Left ventricle myocardium inferior (tissue), 1 donor: ENCODE results near the gene ENDOU. TPM values are rescaled to one million over a fixed set of nuclear protein-coding genes. Genes with fewer than 3 reads are reported as not detected.

Experiments used
- DNase-seq: peaks from one replicate; pipeline ENCODE4 v3.0.0-alpha.2; 2020
- H3K27ac ChIP-seq: fragments of 200-600 bp; replicated peaks from 2 replicates; pipeline ENCODE4 v1.8.0; 2021
- H3K27me3 ChIP-seq: fragments of 200-600 bp; 2 replicates; pipeline ENCODE4 v1.8.0; 2021; ENCODE audit warnings: low read depth
- H3K36me3 ChIP-seq: fragments of 200-600 bp; 2 replicates; pipeline ENCODE4 v1.8.0; 2021
- H3K4me1 ChIP-seq: fragments of 200-600 bp; 2 replicates; pipeline ENCODE4 v1.8.0; 2021
- H3K4me3 ChIP-seq: fragments of 200-600 bp; 2 replicates; pipeline ENCODE4 v1.8.0; 2021; ENCODE audit warnings: mild to moderate bottlenecking, moderate library complexity
- H3K9me3 ChIP-seq: fragments of 200-600 bp; replicated peaks from 2 replicates; pipeline ENCODE4 v1.8.0; 2021
- intact Hi-C: fragments of 100-400 bp; cut with micrococcal nuclease; formaldehyde crosslinking; loops from one replicate; pipeline ENCODE4 v1.11.0; 2022
- total RNA-seq: library from RNA; stranded (reverse); fragmentation: NEBNext Ultra II Directional; extraction: Animal tissue kit (Norgen Biotek cat#: 25700); gene quantifications from one replicate; pipeline ENCODE4 v1.2.1, GENCODE V29; 2021
- TF ChIP-seq, protein P1 (sequence below): fragments of 200-600 bp; IDR thresholded peaks from 2 replicates; pipeline ENCODE4 v1.8.0; 2021; ENCODE audit warnings: antibody characterized with exemption, mild to moderate bottlenecking, borderline replicate concordance
- donor health status: DM: no; HTN: yes; CAD: no; lungs with severe emphysema.

The ENDOU gene
- total RNA-seq, 1 donor from 2014 or later, result 0.49 TPM

DNA sequence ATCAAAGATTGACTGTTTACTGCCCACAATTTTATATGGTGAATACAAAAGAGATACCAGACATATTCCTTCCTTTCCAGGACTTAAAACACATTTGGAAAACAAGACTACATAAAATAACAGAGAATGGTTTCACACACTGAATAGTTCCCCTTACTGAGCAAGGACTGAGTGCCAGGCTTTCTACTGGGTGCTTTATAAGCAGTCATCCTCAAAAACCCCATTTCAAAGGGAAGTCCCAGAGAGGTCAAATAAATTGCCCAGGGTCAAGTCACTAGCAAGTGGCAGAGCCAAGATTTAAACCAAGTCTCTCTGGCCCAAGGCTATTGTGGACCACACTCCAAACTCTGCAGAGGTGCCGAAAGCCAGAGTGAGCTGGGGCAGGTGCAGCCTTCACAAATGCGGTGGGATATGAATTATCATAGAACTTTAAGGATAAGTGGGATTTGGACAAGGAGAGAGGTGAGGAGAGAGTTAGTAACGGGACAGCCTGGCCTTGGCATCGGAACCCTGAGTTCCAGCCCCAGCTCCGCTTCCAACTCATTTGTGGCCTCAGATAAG lies 10.4 kb downstream of the ENDOU start:
- H3K27me3 ChIP-seq, result no peaks in the 10 kb centered on the region
- H3K27ac ChIP-seq, result peak overlapping the region; percentile 95
- intact Hi-C loops, result loop anchor here (5.0 kb wide), 2 partner anchors 52 to 122 kb away; no protein-coding TSS in a partner anchor
- TF ChIP-seq, protein P1, sequence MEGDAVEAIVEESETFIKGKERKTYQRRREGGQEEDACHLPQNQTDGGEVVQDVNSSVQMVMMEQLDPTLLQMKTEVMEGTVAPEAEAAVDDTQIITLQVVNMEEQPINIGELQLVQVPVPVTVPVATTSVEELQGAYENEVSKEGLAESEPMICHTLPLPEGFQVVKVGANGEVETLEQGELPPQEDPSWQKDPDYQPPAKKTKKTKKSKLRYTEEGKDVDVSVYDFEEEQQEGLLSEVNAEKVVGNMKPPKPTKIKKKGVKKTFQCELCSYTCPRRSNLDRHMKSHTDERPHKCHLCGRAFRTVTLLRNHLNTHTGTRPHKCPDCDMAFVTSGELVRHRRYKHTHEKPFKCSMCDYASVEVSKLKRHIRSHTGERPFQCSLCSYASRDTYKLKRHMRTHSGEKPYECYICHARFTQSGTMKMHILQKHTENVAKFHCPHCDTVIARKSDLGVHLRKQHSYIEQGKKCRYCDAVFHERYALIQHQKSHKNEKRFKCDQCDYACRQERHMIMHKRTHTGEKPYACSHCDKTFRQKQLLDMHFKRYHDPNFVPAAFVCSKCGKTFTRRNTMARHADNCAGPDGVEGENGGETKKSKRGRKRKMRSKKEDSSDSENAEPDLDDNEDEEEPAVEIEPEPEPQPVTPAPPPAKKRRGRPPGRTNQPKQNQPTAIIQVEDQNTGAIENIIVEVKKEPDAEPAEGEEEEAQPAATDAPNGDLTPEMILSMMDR, result no peak
- no peaks in the 10 kb centered on the region for H3K9me3 ChIP-seq
- H3K4me1 ChIP-seq, result peaks cover 48% of the 10 kb centered on the region
- H3K36me3 ChIP-seq, result no peaks in the 10 kb centered on the region
- no peak overlapping the region for H3K4me3 ChIP-seq
- no peak for DNase-seq

DNA sequence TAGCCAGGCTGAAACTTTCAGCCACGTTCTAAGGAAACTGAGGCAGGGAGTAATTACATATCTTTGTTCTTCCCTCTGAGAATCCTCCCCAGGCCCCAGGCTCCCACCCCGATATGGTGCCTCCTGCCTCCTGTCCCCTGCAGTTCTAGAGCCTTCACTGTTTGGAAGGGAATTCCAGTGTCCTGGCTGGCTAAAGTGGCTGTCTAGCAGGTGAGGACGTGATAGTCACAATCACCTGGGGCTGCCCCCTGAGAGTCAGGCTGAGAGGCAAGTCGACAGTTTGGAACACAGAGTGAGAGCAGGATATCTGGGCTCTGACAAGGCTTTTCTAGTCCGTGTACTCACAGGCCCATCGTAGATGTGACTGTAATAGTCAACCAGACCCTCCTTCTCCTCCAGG lies 13.1 kb downstream of the ENDOU start:
- no peaks in the 10 kb centered on the region for H3K36me3 ChIP-seq
- no peak for DNase-seq
- H3K27ac ChIP-seq, result no peak overlapping the region
- H3K4me1 ChIP-seq, result peaks cover 41% of the 10 kb centered on the region
- TF ChIP-seq, protein P1, result no peak
- H3K27me3 ChIP-seq, result no peaks in the 10 kb centered on the region
- no peaks in the 10 kb centered on the region for H3K9me3 ChIP-seq
- intact Hi-C loops, result no loop called here
- no peak overlapping the region for H3K4me3 ChIP-seq

DNA sequence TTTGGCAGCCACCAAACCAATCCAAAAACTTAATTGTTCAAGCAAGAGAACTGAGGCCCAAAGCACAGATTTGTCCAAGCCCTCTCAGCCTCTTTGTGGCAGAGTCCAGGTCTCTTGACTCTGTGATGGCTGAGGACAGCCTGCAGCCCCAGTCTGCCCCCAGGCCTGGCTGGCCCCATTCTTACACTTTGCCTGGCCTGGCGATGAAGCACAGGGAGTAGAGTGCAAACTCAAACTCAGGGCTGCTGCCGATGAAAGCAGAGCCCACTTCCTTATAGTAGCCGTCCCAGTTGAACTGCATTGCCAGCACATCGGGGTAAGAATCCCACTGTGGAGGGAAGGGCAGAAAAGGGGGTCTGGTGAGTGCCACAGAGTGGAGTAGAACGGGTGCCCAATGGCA lies 13.8 kb downstream of the ENDOU start:
- no peaks in the 10 kb centered on the region for H3K27me3 ChIP-seq
- peaks cover 41% of the 10 kb centered on the region for H3K4me1 ChIP-seq
- H3K9me3 ChIP-seq, result no peaks in the 10 kb centered on the region
- TF ChIP-seq, protein P1, result no peak
- H3K4me3 ChIP-seq, result no peak overlapping the region
- no peak for DNase-seq
- intact Hi-C loops, result no loop called here
- H3K36me3 ChIP-seq, result no peaks in the 10 kb centered on the region
- H3K27ac ChIP-seq, result no peak overlapping the region

DNA sequence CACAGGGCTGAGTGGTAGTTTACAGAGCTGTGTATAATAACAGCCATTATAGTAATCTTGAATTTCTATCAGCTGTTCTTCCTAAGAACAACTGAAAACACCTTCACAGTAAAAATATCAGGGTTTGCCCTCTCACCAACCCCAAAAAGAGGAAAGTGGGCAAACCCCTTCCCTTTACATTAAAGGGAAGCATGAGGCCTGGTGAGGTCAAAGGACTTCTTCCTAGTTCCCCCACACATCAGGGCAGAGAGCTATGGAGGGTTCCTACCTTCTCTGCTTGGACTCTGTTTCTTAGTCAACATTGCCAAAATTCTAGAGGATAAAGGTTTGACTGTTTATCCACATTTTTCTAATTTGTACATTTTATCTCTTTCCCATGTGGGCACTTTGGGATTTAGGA lies 15.0 kb downstream of the ENDOU start:
- Histone ChIP-seq H3K27ac (no peak overlapping the region), H3K36me3 (no peaks in the 10 kb centered on the region), H3K4me1 (peaks cover 39% of the 10 kb centered on the region), H3K9me3 (no peaks in the 10 kb centered on the region), H3K27me3 (no peaks in the 10 kb centered on the region), H3K4me3 (no peak overlapping the region)
- no peak for DNase-seq
- TF ChIP-seq, protein P1, result no peak
- intact Hi-C loops, result no loop called here

DNA sequence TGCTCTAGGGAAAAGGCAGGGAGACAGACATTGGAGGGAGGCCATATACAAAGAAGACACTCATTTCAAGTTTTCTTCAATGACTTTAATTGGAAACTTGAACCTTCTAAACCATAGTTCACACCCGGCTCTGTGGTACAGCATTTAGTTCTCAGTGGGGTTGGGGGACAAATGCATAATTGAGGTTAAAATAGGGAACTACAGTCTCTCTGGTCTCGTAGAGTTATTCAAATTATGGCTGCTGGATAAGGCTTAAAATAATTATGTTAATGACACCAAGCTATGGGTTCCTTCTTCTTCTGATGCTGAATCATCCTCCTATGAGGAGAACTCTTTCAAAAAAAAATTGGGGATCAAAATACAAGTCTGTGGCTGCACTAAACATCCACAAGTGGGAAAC lies 15.6 kb downstream of the ENDOU start:
- peaks cover 39% of the 10 kb centered on the region for H3K4me1 ChIP-seq
- TF ChIP-seq, protein P1, result no peak
- DNase-seq, result no peak
- H3K36me3 ChIP-seq, result no peaks in the 10 kb centered on the region
- intact Hi-C loops, result no loop called here
- no peaks in the 10 kb centered on the region for H3K27me3 ChIP-seq
- H3K9me3 ChIP-seq, result no peaks in the 10 kb centered on the region
- no peak overlapping the region for H3K27ac ChIP-seq
- no peak overlapping the region for H3K4me3 ChIP-seq

DNA sequence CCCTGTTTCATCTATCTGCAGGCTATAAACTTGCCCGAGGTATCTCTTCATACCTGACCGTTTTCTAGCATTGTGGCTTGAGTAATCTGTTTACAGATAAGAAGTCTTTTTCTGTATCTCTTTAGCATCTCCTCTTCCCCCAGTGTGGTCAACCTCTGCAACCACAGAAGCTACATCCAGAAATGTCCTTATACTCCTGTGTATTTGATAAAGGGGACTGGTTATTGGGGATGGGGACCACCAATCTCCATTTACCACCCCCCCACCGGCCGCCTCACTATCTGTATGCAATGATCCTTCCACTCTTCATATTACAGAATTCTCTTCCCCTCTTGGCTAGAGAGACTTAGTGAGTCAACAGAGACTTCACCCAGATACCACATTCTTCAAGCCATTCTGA lies 16.1 kb downstream of the ENDOU start:
- no peak for DNase-seq
- H3K36me3 ChIP-seq, result no peaks in the 10 kb centered on the region
- H3K9me3 ChIP-seq, result no peaks in the 10 kb centered on the region
- no peak overlapping the region for H3K4me3 ChIP-seq
- H3K4me1 ChIP-seq, result peaks cover 36% of the 10 kb centered on the region
- TF ChIP-seq, protein P1, result no peak
- H3K27me3 ChIP-seq, result no peaks in the 10 kb centered on the region
- no peak overlapping the region for H3K27ac ChIP-seq
- intact Hi-C loops, result no loop called here
